DMS 273 (cell line): ENCODE data around the gene ZNF394.
A peak's percentile ranks its signal among the peaks of the same experiment; 100 is the strongest.
"Not testable (repeated sequence)": the region's sequence is repeated elsewhere in the genome, so short reads cannot be mapped to it uniquely, and the experiment has no call there.

Experiments used
- DNase-seq: peaks from one replicate; lab custom pipeline; 2025; ENCODE audit not compliant: unreplicated experiment; lab: John Stamatoyannopoulos, UW

The ZNF394 gene

GRCh38 chr7:99499721-99500636 lies at the start of gene ZNF394:
ZNF394 (minus strand) TSS chr7:99500281; CDS start chr7:99500093, 188 bp downstream.
- peak; percentile 99 for DNase-seq

DNA sequence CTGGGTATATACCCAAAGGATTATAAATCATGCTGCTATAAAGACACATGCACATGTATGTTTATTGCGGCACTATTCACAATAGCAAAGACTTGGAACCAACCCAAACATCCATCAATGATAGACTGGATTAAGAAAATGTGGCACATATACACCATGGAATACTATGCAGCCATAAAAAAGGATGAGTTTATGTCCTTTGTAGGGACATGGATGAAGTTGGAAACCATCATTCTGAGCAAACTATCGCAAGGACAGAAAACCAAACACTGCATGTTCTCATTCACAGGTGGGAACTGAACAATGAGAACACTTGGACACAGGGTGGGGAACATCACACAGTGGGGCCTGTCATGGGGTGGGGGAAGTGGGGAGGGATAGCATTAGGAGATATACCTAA lies 49.5 kb upstream of the ZNF394 start:
- not testable (repeated sequence) for DNase-seq

- not testable (repeated sequence) for DNase-seq
Measured at GRCh38 chr7:99545308-99545707, 45.2 kb upstream of the ZNF394 start.

- DNase-seq, result no peak
Measured at GRCh38 chr7:99543916-99544315, 43.8 kb upstream of the ZNF394 start.

DNA sequence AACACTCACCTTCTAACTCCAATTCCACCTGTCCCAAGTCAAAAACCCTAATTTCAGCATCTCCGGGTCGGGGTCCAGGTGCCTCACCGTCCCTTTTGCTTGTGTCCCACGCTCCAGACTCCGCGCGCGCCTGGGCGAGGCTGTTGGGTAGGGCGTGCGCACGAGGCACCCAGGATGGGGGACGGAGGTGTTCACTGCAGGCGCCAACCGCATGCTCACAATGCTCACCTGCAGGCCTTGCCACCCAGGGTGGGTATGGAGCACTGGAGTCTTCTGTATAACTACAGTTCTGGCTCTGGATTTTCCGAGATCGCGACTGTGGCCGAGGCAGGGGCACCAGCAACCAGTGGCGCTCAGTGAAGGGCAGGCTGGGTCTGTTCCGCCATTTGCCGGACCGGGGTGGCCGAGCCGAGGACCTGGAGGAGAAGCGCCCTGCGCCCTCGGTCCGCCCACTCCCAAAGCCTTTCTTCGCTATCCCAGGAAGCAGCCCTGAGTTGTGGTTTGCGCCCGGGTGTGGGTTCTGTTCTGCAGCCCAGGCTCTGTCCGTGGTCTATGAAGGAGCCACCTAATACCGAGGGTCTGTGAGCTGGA lies 43.1 kb upstream of the ZNF394 start:
- no peak for DNase-seq

GRCh38 chr7:99541212-99541611 lies 41.1 kb upstream of the ZNF394 start:
- no peak for DNase-seq

- DNase-seq, result no peak
Measured at GRCh38 chr7:99540542-99540941, 40.5 kb upstream of the ZNF394 start.

- no peak for DNase-seq
Measured at GRCh38 chr7:99539213-99539811, 39.2 kb upstream of the ZNF394 start.

DNA sequence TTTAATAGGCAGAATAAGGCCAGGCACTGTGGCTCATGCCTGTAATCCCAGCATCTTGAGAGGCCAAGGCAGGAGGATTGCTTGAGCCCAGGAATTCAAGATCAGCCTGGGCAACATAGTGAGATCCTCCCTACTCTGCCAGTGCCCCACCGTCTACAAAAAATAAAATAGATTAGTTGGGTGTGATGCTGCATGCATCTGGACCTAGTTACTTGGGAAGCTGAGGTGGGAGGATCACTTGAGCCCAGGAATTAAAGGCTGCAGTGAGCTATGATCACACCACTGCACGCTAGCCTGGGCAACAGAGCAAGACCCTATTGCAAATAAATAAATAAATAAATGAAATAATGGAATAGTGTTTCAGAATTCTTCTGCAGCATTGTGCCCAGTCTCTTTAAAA lies 35.6 kb upstream of the ZNF394 start:
- no peak for DNase-seq

GRCh38 chr7:99531354-99531765 lies 31.3 kb upstream of the ZNF394 start:
- peak; percentile 28 for DNase-seq

- peak; percentile 60 for DNase-seq
Measured at GRCh38 chr7:99525713-99526440, 25.8 kb upstream of the ZNF394 start.

DNA sequence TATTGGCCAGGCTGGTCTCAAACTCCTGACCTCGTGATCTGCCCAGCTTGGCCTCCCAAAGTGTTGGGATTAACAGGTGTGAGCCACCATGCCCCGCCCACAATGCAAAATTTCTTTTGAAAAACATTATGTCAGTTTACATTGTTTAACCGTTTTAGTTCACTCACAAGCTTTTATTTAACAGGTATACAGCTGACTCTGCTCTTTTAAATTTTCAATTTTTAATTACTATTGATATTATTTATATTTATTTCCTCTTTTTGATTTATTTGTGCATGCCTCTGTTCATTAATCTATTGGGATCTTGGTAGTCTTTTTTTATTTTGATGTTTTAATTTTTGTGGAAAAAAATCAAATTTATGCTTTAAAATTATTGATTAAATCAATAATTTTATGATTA lies 21.3 kb upstream of the ZNF394 start:
- no peak for DNase-seq

DNA sequence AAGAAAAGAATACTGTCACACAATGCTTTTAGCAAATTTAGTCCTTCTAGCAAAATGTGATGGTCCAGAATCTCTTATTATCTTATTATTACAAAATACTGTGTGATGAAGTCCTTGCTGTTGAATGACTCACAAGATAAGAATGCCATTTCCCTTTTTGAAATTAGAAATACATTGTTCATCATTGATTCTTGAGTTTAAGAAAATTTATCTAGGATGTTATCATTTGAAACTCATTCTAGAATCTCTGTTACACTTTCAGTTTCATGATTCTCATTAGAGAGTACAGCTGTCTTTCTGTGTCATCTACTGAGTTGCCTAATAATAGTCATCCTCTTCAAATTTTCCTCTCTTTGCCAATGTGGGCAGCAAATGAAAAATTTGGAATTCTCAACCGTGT lies 14.0 kb upstream of the ZNF394 start:
- no peak for DNase-seq

GRCh38 chr7:99505324-99505662 lies 5.2 kb upstream of the ZNF394 start:
- no peak for DNase-seq

DNA sequence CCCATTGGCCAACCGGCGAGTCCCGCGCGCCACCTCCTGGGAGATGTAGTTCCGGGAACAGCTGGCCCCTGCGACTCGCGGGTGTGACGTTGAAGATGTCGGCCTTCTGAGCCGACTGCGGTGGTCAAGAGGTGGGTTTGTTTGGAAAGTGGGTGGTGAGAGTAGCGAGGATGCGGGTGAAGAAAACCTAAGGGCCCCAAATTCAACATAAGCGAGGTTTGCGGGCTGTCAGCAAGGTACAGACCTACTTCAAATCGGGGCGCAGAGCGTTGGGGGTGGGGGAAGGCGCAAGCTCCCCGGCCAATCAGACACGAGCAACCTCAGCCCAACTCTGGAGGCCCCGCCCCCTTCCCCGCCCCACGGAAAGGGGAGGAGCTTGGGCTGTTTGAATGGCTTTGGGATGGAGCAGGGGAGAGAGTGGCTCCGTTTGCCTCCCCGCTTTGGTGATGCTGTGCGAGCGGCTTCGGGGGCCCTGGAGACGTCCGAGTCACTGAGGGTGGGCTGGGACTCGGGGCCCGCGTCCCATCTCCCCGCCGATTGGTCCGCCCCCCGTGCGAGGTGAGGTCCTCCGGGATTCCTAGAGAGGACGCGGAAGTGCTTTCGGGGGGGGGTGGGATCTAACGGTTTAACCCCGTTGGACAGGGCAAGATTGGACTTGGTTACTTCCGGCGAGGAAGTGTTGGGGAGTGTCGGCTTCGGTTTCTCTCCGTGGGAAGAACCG lies 4.7 kb upstream of the ZNF394 start, which contains the start of gene ZKSCAN5:
Gene ZKSCAN5 (plus strand): TSS at position 60 of the 721 bp plus-strand sequence. CDS start 1,383 bp downstream, outside the sequence.
- DNase-seq, result peak; percentile 99

GRCh38 chr7:99504281-99504602 lies 4.2 kb upstream of the ZNF394 start:
- DNase-seq, result peak; percentile 100

- peak; percentile 43 for DNase-seq
Measured at GRCh38 chr7:99501236-99501635, 1.2 kb upstream of the ZNF394 start.

GRCh38 chr7:99500637-99501009 lies 542 bp upstream of the ZNF394 start:
- DNase-seq, result no peak

- DNase-seq, result no peak
Measured at GRCh38 chr7:99499371-99499720, 735 bp downstream of the ZNF394 start.

DNA sequence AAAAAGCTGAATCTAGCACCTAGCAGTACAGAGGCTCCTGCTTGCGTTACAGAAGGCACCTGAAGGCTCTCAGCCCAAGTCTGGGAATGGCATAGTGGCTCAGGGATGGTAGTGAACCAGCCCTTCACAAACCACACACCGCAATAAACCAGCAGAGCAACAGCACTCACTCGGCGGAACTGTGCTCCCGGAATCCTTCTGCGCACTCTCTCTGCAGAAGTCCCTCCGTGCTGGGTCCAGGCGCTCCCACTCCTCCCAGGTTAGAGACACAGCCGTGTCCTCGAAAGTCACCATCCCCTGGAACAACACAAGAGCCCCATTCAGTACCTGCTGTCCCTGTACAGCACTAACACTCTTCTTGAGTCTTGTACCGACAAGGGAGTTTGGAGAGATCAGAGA lies 1.5 kb downstream of the ZNF394 start:
- DNase-seq, result no peak
